NCI-H82 (cell line): ENCODE results near the gene SEC14L5.
A peak's percentile ranks its signal among the peaks of the same experiment; 100 is the strongest.

Source experiments
- DNase-seq: peaks from one replicate; lab custom pipeline; 2025; lab: John Stamatoyannopoulos, UW

The SEC14L5 gene

GRCh38 chr16:4984174-4984990 lies 26.3 kb downstream of the SEC14L5 start:
- no peak for DNase-seq

GRCh38 chr16:4987250-4987579 lies 29.1 kb downstream of the SEC14L5 start:
- DNase-seq = no peak

GRCh38 chr16:4987580-4988374 lies 29.6 kb downstream of the SEC14L5 start:
- peak; percentile 23 for DNase-seq

- no peak for DNase-seq
Observed at GRCh38 chr16:4988647-4989046, 30.5 kb downstream of the SEC14L5 start.

GRCh38 chr16:4989391-4990006 lies 31.4 kb downstream of the SEC14L5 start:
- no peak for DNase-seq

- DNase-seq = no peak
Observed at GRCh38 chr16:4990415-4990814, 32.3 kb downstream of the SEC14L5 start.

- DNase-seq = no peak
Observed at GRCh38 chr16:4991754-4992153, 33.6 kb downstream of the SEC14L5 start.

GRCh38 chr16:4994719-4995434 lies 36.7 kb downstream of the SEC14L5 start:
- DNase-seq = no peak

- no peak for DNase-seq
Observed at GRCh38 chr16:5000573-5001001, 42.5 kb downstream of the SEC14L5 start.

- no peak for DNase-seq
Observed at GRCh38 chr16:5001571-5001970, 43.4 kb downstream of the SEC14L5 start.

- DNase-seq = no peak
Observed at GRCh38 chr16:5001986-5002385, 43.9 kb downstream of the SEC14L5 start.

- DNase-seq = no peak
Observed at GRCh38 chr16:5002699-5003143, 44.6 kb downstream of the SEC14L5 start.

- no peak for DNase-seq
Observed at GRCh38 chr16:5003211-5003610, 45.1 kb downstream of the SEC14L5 start.

GRCh38 chr16:5003828-5004227 lies 45.7 kb downstream of the SEC14L5 start:
- DNase-seq = no peak

- DNase-seq = no peak
Observed at GRCh38 chr16:5004311-5004710, 46.2 kb downstream of the SEC14L5 start.

- DNase-seq = no peak
Observed at GRCh38 chr16:5005916-5006315, 47.8 kb downstream of the SEC14L5 start.

GRCh38 chr16:5006348-5007193 lies 48.4 kb downstream of the SEC14L5 start:
- no peak for DNase-seq

GRCh38 chr16:5007256-5007655 lies 49.1 kb downstream of the SEC14L5 start:
- no peak for DNase-seq

GRCh38 chr16:5008311-5008731 lies 50.2 kb downstream of the SEC14L5 start:
- DNase-seq = no peak

GRCh38 chr16:5010576-5011329 lies 52.6 kb downstream of the SEC14L5 start:
- peak; percentile 85 for DNase-seq
